ENCODE data around the gene PLIN3. TPM values are rescaled to one million over a fixed set of nuclear protein-coding genes. Genes with fewer than 3 reads are reported as not detected.
A peak's percentile ranks its signal among the peaks of the same experiment; 100 is the strongest.

The PLIN3 gene, protein sequence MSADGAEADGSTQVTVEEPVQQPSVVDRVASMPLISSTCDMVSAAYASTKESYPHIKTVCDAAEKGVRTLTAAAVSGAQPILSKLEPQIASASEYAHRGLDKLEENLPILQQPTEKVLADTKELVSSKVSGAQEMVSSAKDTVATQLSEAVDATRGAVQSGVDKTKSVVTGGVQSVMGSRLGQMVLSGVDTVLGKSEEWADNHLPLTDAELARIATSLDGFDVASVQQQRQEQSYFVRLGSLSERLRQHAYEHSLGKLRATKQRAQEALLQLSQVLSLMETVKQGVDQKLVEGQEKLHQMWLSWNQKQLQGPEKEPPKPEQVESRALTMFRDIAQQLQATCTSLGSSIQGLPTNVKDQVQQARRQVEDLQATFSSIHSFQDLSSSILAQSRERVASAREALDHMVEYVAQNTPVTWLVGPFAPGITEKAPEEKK
- 24.0 and 76.2 TPM in 2 replicates for total RNA-seq (2011; cell fraction: chromatin; rRNA removed; ENCODE audit: low replicate concordance)
- total RNA-seq (2011; cell fraction: nucleolus; rRNA removed) = 70.4 and 72.2 TPM in 2 replicates
- 46.2 and 49.7 TPM in 2 replicates for total RNA-seq (2011; cell fraction: nucleoplasm; rRNA removed)
- total RNA-seq (2014; rRNA removed) (68.9 and 91.1 TPM in 2 replicates), total RNA-seq (2014; rRNA removed; fragmentation: Illumina TruSeq; extraction: Trizol) (21.5 and 22.0 TPM in 2 replicates), total RNA-seq (2015; rRNA removed; fragmentation: Illumina TruSeq; extraction: Trizol) (46.6 and 46.7 TPM in 2 replicates), total RNA-seq (2021) (75.1 and 75.6 TPM in 2 replicates), polyA plus RNA-seq (2011; rRNA removed) (43.1 and 53.5 TPM in 2 replicates), polyA plus RNA-seq (2014; fragmentation: Illumina TruSeq; extraction: Trizol) (31.7 and 59.9 TPM in 2 replicates), polyA plus RNA-seq (2014; fragmentation: Nextera tagmentation; extraction: Ambion mirVana) (1 to 10 TPM; 7.5 to 9.8 TPM), polyA plus RNA-seq (2014; rRNA removed) (52.2 and 56.2 TPM in 2 replicates), polyA minus RNA-seq (2011; rRNA and poly(A)+ RNA removed) (21.0 and 30.6 TPM in 2 replicates), Bru-seq, nascent RNA (percentile 63 among the genes with signal in this experiment), BruChase-seq, experiment 1, labeled RNA remaining after a 2-hour chase (percentile 66 among the genes with signal in this experiment), BruChase-seq, experiment 2, labeled RNA remaining after a 6-hour chase (percentile 69 among the genes with signal in this experiment)
- polyA plus RNA-seq (2011; cell fraction: cytosol; rRNA removed) = 65.0 and 129 TPM in 2 replicates
- 17.0 and 20.6 TPM in 2 replicates for polyA plus RNA-seq (2011; cell fraction: nucleus; rRNA removed)
- polyA plus RNA-seq (2012) = 66.2 and 90.2 TPM in 2 replicates
- polyA minus RNA-seq (2011; cell fraction: cytosol; rRNA and poly(A)+ RNA removed) = 76.4 and 106 TPM in 2 replicates
- polyA minus RNA-seq (2011; cell fraction: nucleus; rRNA and poly(A)+ RNA removed) = 25.3 and 38.5 TPM in 2 replicates
- long read RNA-seq, experiment 1, transcript PLIN3-201 (8 exons, 2,333 nt) = major isoform, 369 of 528 reads
- long read RNA-seq, experiment 1, transcript PLIN3-202 (8 exons, 1,535 nt) = minor isoform, 17 of 528 reads
- long read RNA-seq, experiment 1, partial matches to known transcripts = 62 of 528 reads
- long read RNA-seq, experiment 1, other reads (novel, unspliced or antisense) = 79 of 528 reads
- long read RNA-seq, experiment 2, transcript PLIN3-201 (8 exons, 2,333 nt) = major isoform, 41 of 117 reads
- long read RNA-seq, experiment 2, partial matches to known transcripts = 40 of 117 reads
- long read RNA-seq, experiment 2, other reads (novel, unspliced or antisense) = 32 of 117 reads
- long read RNA-seq, experiment 3, transcript PLIN3-201 (8 exons, 2,333 nt) = major isoform, 119 of 150 reads
- long read RNA-seq, experiment 3, partial matches to known transcripts = 22 of 150 reads
- long read RNA-seq, experiment 3, other reads (novel, unspliced or antisense) = 5 of 150 reads

DNA sequence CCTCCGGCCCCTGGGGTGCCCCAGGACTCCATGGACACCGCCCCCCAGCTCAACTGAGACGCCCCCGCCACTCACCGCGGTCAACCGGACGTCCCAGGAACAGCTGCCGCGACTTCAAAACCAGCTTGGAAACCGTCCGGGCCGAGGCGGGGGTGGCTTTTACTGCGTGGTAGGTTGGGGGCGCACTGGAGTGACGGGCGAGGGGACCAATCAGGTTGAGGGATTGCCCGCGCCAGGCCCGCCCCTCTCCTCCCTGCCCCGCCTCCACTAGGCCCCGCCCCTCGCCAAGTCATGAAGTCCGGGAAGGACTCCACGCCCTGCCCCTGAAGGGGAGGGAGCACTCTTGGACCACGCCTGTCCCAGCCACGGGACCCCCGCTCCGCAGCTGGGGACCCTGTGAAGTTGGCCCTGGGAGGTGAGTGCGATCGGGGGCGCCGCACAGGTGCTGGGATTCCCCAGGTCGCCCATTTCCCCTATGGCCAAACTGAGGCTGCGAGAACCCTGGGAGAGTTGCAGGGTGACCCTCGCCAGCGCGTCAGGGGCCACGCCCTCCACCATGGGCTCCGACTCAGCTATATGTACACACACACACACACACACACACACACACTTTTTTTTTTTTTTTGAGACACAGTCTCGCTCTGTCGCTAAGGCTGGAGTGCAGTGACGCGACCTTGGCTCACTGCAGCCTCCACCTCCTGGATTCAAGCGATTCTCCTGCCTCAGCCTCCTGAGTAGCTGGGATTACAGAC is at the start of gene PLIN3:
Gene PLIN3 (minus strand): TSS at position 134 of the 752 bp plus-strand sequence. CDS start 6,273 bp downstream, outside the sequence.
- Histone ChIP-seq H3K27me3 (ENCODE audit: control insufficient read depth in 2 of 2, insufficient read depth in 2 of 2, low read length in 2 of 2) (no peaks in the 10 kb centered on the region), H3K9ac (ENCODE audit: insufficient read depth in 1 of 2, low read depth in 2 of 2, low read length in 2 of 2) (peak within 1 kb of the TSS; percentile 71 to 96), H3K79me2 (ENCODE audit: control insufficient read depth, insufficient read depth, low read length) (peaks cover 21% of the 10 kb centered on the region), H4K20me1 (replicated peaks; ENCODE audit: control insufficient read depth, insufficient read depth, low read length) (0 out of 2 replicates have a peak, but pooled peaks cover 5% of the 10 kb centered on the region), H3K36me3 (ENCODE audit: control insufficient read depth, insufficient read depth, low read length) (peaks cover 2% of the 10 kb centered on the region; the same call in 1 of the 3 replicates), H3K9me1 (ENCODE audit: control insufficient read depth, insufficient read depth, low read length) (no peaks in the 10 kb centered on the region), H3K4me1 (replicated peaks in 1 of 2; ENCODE audit: control insufficient read depth in 2 of 2, insufficient read depth in 2 of 2, low read length in 2 of 2) (peaks cover 16 to 35% of the 10 kb centered on the region in 2 experiments), H3K9me3 (replicated peaks; ENCODE audit: control insufficient read depth, insufficient read depth, low read depth, low read length) (no peaks in the 10 kb centered on the region), H3K4me3 (peak within 1 kb of the TSS; percentile 59), H3K27ac (ENCODE audit: extremely low read depth, low read depth, low read length) (peak within 1 kb of the TSS; percentile 80), H3K4me2 (ENCODE audit: insufficient read depth, low read length) (peak within 1 kb of the TSS; percentile 85), H2AFZ (ENCODE audit: low read depth, low read length) (peak within 1 kb of the TSS; percentile 88)
- peak; percentile 92 for ATAC-seq
- BruUV-seq (replicated peaks) = no TSS peak
- in situ Hi-C loops (cut with MboI) (no loop called here), intact Hi-C loops (cut with micrococcal nuclease) (loop anchor here (5.0 kb wide), 1 partner anchor 50 kb away; no protein-coding TSS in a partner anchor)
- ChIA-PET CTCF (ENCODE audit: low intra/inter-chr PET ratio) (no interaction called here), POLR2A (interaction anchor here (0.6 to 2.1 kb wide), 9 partner anchors 10 to 553 kb away, joined by 3 to 6 read pairs (median 3); no protein-coding TSS in a partner anchor)
- WGBS (ENCODE audit: insufficient coverage, low coverage, missing lambda C conversion rate) = under 1% methylated on average over 22 of the region's 46 CpGs
- DNase-seq (ENCODE audit: extremely low read depth in 1 of 4, low spot score in 3 of 4) = peak; percentile 96 to 100 (median 100)
- peak; percentile 82 for FAIRE-seq
- TF ChIP-seq RBM25 (IDR thresholded peaks at IDR 0.05; ENCODE audit: low read depth, low read length, severe bottlenecking) = peak; percentile 79
- peak; percentile 74 for TF ChIP-seq SP2 (IDR thresholded peaks at IDR 0.05; ENCODE audit: extremely low read depth, low read depth, low read length, poor library complexity, severe bottlenecking)
- TF ChIP-seq FOS (IDR thresholded peaks at IDR 0.05; ENCODE audit: extremely low read depth, insufficient read length) = peak; percentile 80
- peak; percentile 50 for TF ChIP-seq NEUROD1 (IDR thresholded peaks at IDR 0.05; ENCODE audit: borderline replicate concordance, low read depth, low read length, partially characterized antibody)
- TF ChIP-seq CHD4 (IDR thresholded peaks at IDR 0.05; ENCODE audit: insufficient read depth, insufficient replicate concordance, low read depth, low read length, poor library complexity, severe bottlenecking) = peak; percentile 62
- TF ChIP-seq, protein P1, sequence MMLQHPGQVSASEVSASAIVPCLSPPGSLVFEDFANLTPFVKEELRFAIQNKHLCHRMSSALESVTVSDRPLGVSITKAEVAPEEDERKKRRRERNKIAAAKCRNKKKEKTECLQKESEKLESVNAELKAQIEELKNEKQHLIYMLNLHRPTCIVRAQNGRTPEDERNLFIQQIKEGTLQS (IDR thresholded peaks at IDR 0.05) = peak; percentile 40; the same call in 1 of the 2 replicates
- TF ChIP-seq, protein P1 (CRISPR knock-in tag; conservative IDR thresholded peaks at IDR 0.05) = no peak
- peak; percentile 50; the same call in 1 of the 2 replicates for TF ChIP-seq MTA2 (IDR thresholded peaks at IDR 0.05; ENCODE audit: low read depth)
- peak; percentile 98 for TF ChIP-seq CBX1 (IDR thresholded peaks at IDR 0.05; ENCODE audit: low read depth)
- TF ChIP-seq HDAC2 (IDR thresholded peaks at IDR 0.05) = peak; percentile 96

Measured in K562 (cell line).